Activated CD4-positive, alpha-beta memory T cell treated with anti-CD3 and anti-CD28 coated beads for 36 hours (primary cell): ENCODE measurements around the gene CALD1. TPM values are rescaled to one million over a fixed set of nuclear protein-coding genes. Genes with fewer than 3 reads are reported as not detected.

ENCODE experiments used
- CTCF ChIA-PET: fragments of 350-600 bp; sonication (Branson Sonifier 250); formaldehyde crosslinking; loops from one replicate; lab custom pipeline; 2021; ENCODE audit warnings: antibody characterized with exemption, inconsistent platforms; lab: Charles Lee
- POLR2A ChIA-PET: fragments of 350-600 bp; sonication (Branson Sonifier 250); formaldehyde crosslinking; loops from one replicate; lab custom pipeline; 2021; ENCODE audit warnings: antibody characterized with exemption; lab: Charles Lee
- DNase-seq: peaks from one replicate; pipeline ENCODE4 v3.0.0-alpha.2; 2020
- H3K27ac Mint-ChIP-seq: one replicate; pipeline ENCODE4 v1.8.0; 2021; ENCODE audit warnings: mixed read lengths
- H3K27me3 Mint-ChIP-seq: one replicate; pipeline ENCODE4 v1.8.0; 2021; ENCODE audit warnings: mixed read lengths
- H3K36me3 Mint-ChIP-seq: one replicate; pipeline ENCODE4 v1.8.0; 2021; ENCODE audit warnings: mixed read lengths
- H3K4me1 Mint-ChIP-seq: one replicate; pipeline ENCODE4 v1.8.0; 2021; ENCODE audit warnings: low read depth, mixed read lengths
- H3K4me3 Mint-ChIP-seq: one replicate; pipeline ENCODE4 v1.8.0; 2021; ENCODE audit warnings: mild to moderate bottlenecking, mixed read lengths
- H3K9me3 Mint-ChIP-seq: one replicate; pipeline ENCODE4 v1.8.0; 2021; ENCODE audit warnings: mixed read lengths
- intact Hi-C: fragments of 100-400 bp; cut with micrococcal nuclease; formaldehyde crosslinking; loops from one replicate; pipeline ENCODE4 v1.15.1; 2023
- total RNA-seq, 2 experiments: library from RNA; stranded (reverse); gene quantifications; one replicate each; pipeline ENCODE4 v1.2.3, GENCODE V29; 2021

CALD1 gene
- total RNA-seq, 2 experiments from 2014 or later = 7.1 to 7.5 TPM

DNA sequence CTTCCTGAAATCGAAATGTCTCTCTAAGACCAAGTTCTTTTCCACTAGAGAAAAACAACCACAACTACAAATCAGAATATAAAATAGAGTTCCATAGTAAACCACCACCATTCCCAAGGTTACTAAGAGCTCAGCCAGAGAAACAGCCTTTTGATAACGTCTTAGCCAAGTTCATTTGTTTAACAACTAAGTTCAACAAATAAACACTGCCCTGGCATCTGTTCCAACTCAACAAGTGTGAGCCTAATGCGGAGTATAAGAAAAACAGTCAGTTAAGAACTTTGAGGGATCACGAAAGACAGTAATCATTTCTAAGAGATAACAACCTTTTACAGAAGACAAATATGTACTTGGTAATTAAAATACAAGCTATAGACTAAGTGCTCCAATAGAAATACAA is 77.3 kb downstream of the CALD1 start:
- CTCF ChIA-PET = no interaction called here
- no peak overlapping the region for H3K27ac Mint-ChIP-seq
- intact Hi-C loops = no loop called here
- no peaks in the 10 kb centered on the region for H3K27me3 Mint-ChIP-seq
- no peak for DNase-seq
- peaks cover 7% of the 10 kb centered on the region for H3K36me3 Mint-ChIP-seq
- peaks cover 18% of the 10 kb centered on the region for H3K4me1 Mint-ChIP-seq
- H3K9me3 Mint-ChIP-seq = no peaks in the 10 kb centered on the region
- no peak overlapping the region for H3K4me3 Mint-ChIP-seq
- POLR2A ChIA-PET = no interaction called here

DNA sequence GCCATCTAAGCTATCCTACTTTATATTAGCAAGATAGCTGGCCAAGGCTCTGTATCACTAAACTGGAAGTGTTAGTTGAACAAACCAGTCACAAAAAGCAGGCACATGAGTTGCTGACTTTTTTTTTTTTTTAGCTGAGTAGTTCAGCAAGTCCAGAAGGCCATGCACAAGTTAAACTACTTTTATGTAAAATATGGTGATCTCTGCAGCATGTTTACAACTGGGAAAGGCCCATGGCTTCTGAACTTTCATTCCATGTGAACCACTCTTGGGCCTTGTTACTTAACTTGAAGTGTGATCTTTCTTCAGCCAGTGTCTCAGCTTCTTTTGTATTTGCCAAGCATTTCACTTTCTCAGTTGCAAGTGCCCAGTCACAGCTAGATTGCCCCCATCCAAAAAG is 78.5 kb downstream of the CALD1 start:
- intact Hi-C loops = no loop called here
- no peak for DNase-seq
- Mint-ChIP-seq H3K27me3 (no peaks in the 10 kb centered on the region), H3K27ac (no peak overlapping the region), H3K4me3 (no peak overlapping the region), H3K36me3 (peaks cover 5% of the 10 kb centered on the region), H3K4me1 (peaks cover 18% of the 10 kb centered on the region), H3K9me3 (no peaks in the 10 kb centered on the region)
- ChIA-PET CTCF (no interaction called here), POLR2A (no interaction called here)

DNA sequence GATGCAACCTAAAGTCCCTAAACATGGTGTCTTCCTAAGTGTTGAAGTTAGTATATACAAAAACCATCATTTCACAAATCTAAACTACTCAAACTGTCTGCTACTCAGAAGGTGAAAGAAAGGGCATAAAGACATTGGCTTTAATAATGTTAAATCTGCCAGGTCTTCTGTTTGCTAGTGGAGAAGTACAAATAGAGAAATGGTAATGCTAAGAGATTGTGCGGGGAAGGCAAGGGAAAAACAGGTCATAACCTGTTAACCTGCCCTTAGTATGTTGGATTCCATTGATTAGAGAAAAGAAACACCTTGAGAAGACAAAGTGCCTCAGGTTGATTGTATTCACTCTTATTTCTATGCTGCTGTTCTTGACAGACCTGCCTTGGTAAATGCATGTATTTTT is 80.3 kb downstream of the CALD1 start:
- Mint-ChIP-seq H3K9me3 (no peaks in the 10 kb centered on the region), H3K27ac (no peak overlapping the region), H3K4me3 (no peak overlapping the region), H3K27me3 (no peaks in the 10 kb centered on the region), H3K4me1 (peaks cover 22% of the 10 kb centered on the region), H3K36me3 (peaks cover 5% of the 10 kb centered on the region)
- POLR2A ChIA-PET = no interaction called here
- no peak for DNase-seq
- intact Hi-C loops = loop anchor here (10.0 kb wide), 1 partner anchor 225 kb away; no protein-coding TSS in a partner anchor
- CTCF ChIA-PET = no interaction called here

DNA sequence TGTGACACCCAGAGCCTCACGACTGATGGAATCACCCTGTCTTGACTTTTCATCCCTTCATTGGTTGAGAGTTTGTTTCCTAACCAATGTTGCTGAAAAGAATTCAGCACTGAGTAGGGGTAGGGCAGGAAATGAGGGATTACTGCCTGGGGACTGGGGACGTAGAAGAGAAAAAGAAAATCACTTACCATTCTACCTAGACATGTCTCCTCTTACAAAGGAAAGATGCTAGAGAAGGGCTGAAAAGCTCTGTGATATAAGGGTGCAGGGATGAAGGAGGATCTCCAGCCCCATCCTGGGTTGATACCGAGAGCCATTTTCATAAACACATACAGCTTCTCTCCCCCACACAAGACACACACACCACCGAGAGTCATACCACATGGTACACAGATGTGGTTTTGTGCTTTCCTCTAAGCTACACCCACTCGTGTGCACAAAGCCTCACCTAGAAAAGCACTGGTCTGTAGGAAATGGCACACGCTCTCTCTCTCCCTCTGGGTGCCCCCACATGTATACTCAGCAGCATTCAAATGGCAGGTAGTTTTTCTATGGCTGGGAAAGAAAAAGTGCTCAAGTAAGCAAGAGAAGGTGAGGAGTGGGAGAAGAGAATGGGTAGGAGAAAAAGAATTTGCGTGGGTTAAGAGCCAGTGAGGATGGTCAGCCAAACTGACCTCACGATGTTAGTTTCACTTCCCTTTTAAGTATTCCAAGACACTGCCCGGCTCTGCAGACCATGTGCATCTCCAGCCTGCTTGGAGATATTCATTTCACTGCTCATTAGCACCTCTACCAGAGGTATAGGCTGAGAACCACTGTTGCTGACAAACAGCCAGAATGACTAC is 85.8 kb downstream of the CALD1 start:
- Mint-ChIP-seq H3K27me3 (no peaks in the 10 kb centered on the region), H3K27ac (peak overlapping the region; percentile 61), H3K9me3 (no peaks in the 10 kb centered on the region), H3K4me3 (peak overlapping the region; percentile 50), H3K36me3 (peaks cover 2% of the 10 kb centered on the region), H3K4me1 (peaks cover 18% of the 10 kb centered on the region)
- POLR2A ChIA-PET = no interaction called here
- CTCF ChIA-PET = no interaction called here
- peak; percentile 56 for DNase-seq
- intact Hi-C loops = loop anchor here (2.0 to 10.0 kb wide), 3 partner anchors 126 to 282 kb away; partner anchors contain the start of gene TMEM140

DNA sequence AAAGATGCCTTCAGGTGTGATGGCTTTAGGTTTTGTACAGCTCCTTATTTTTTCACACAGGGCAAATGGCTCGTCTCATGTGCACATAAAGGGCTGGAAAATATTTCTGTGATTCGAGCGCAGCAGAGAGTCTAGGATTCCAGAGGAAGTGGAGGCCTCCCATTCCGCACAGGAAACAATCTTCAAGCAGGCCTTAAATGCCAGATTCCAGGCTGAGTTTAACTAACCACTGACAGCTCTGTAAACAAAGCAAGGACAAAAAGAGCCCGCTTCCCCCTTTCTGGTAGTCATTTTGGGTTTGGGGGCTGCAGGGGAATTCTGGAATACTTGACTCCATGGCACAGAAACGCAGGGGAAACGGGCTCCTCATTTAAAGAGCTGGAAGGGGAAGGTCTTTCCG is 87.2 kb downstream of the CALD1 start:
- Mint-ChIP-seq H3K27ac (no peak overlapping the region), H3K4me1 (peaks cover 21% of the 10 kb centered on the region)
- POLR2A ChIA-PET = no interaction called here

DNA sequence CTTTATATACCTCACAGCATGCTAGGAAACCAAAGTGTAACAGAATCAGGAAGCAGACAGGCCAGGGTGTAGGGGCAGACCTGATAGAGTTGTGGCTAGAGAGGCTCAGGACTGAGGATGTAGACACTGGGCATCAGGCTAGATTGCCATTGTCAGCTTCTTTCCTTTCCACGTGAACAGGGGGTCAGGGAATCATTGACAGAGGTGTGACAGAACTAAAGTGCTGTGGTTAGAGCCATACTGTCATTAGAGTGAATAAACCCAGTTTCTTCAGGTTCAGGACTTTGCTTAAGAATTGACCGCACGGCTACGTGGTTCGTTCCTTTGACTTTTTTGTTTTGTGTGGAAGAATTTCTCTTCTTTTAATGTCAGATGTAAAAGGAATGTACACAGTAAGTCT is 90.7 kb downstream of the CALD1 start:
- H3K27ac Mint-ChIP-seq = no peak overlapping the region
- POLR2A ChIA-PET = no interaction called here
- CTCF ChIA-PET = no interaction called here

More for the DNA sequence above, 87.2 kb downstream of the CALD1 start:
- H3K36me3 Mint-ChIP-seq = no peaks in the 10 kb centered on the region
- no peaks in the 10 kb centered on the region for H3K9me3 Mint-ChIP-seq
- no peak overlapping the region for H3K4me3 Mint-ChIP-seq
- no peaks in the 10 kb centered on the region for H3K27me3 Mint-ChIP-seq
- intact Hi-C loops = loop anchor here (5.0 to 10.0 kb wide), 2 partner anchors 232 to 281 kb away; partner anchors contain the start of gene TMEM140
- CTCF ChIA-PET = no interaction called here
- DNase-seq = no peak

DNA sequence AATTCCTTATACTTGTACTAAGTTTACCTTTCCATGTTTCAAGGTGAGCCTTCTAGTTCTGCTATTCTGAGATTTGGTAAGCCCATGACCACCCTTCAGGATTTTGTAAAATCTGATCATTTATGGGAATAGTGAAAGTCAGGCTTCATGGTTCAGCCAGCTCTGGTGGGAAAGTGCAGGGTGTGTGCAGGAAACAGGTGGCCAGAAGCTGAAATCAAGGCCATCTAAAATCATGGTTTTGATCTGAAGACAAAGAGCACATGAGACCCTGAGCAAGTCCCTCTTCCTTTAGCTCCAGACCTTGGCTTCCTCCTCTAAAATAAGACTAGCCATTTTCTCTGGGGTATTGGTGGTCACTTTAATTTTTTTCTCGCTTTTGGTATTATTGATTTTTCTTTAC is 91.3 kb downstream of the CALD1 start:
- no peak for DNase-seq
- Mint-ChIP-seq H3K9me3 (no peaks in the 10 kb centered on the region), H3K27ac (no peak overlapping the region), H3K4me1 (peaks cover 5% of the 10 kb centered on the region), H3K4me3 (no peak overlapping the region), H3K36me3 (no peaks in the 10 kb centered on the region), H3K27me3 (peaks cover 7% of the 10 kb centered on the region)
- intact Hi-C loops = no loop called here
- CTCF ChIA-PET = no interaction called here
- POLR2A ChIA-PET = no interaction called here

More for the DNA sequence above, 90.7 kb downstream of the CALD1 start:
- no peak for DNase-seq
- peaks cover 11% of the 10 kb centered on the region for H3K4me1 Mint-ChIP-seq
- H3K36me3 Mint-ChIP-seq = no peaks in the 10 kb centered on the region
- intact Hi-C loops = no loop called here
- no peaks in the 10 kb centered on the region for H3K9me3 Mint-ChIP-seq
- H3K4me3 Mint-ChIP-seq = no peak overlapping the region
- peaks cover 7% of the 10 kb centered on the region for H3K27me3 Mint-ChIP-seq

DNA sequence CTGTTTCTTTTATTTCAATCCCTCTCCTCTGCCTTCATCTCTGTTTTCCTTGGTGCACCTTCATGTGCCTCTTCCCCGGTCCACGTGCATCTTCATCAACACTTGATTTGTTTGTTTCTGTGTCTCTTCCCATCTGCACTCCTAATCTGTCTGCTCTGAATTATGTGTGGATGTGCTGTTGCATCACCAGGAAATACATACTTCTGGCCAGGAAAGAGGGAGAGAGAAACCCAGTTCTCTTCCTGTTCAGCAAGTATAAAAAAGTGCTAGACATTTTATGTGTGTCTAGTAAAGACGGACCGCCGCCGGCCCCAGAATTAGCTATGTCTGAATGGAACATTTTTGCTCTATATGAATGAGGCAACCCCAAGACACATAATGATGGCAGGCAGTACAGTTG is 93.8 kb downstream of the CALD1 start:
- peaks cover 3% of the 10 kb centered on the region for H3K4me1 Mint-ChIP-seq
- CTCF ChIA-PET = interaction anchor here (0.6 kb wide), 1 partner anchor 65 kb away, joined by 4 read pairs; no protein-coding TSS in a partner anchor
- peaks cover 7% of the 10 kb centered on the region for H3K27me3 Mint-ChIP-seq
- intact Hi-C loops = no loop called here
- DNase-seq = no peak
- H3K27ac Mint-ChIP-seq = no peak overlapping the region
- H3K9me3 Mint-ChIP-seq = no peaks in the 10 kb centered on the region
- POLR2A ChIA-PET = no interaction called here
- no peak overlapping the region for H3K4me3 Mint-ChIP-seq
- no peaks in the 10 kb centered on the region for H3K36me3 Mint-ChIP-seq

DNA sequence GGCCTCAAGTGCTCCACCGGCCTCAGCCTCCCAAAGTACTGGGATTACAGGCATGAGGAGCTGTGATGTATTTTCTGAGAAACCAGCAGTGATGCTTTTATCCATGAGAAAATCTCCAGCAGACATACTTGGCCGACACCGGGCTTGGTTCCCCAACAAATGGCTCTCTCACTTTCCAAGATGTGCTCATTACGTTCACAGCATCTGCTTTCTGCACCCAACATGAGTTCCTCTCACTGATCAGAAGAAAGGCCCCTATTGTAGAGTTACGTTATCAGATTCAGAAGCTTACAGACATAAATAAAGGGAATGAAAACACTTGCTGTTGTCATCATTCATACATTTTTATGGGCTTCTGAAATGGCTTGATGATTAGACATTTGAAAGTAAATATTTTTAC is 95.0 kb downstream of the CALD1 start:
- Mint-ChIP-seq H3K4me3 (no peak overlapping the region), H3K27ac (no peak overlapping the region), H3K27me3 (peaks cover 7% of the 10 kb centered on the region), H3K36me3 (no peaks in the 10 kb centered on the region), H3K9me3 (no peaks in the 10 kb centered on the region), H3K4me1 (peaks cover 3% of the 10 kb centered on the region)
- intact Hi-C loops = no loop called here
- ChIA-PET POLR2A (no interaction called here), CTCF (no interaction called here)
- DNase-seq = no peak

DNA sequence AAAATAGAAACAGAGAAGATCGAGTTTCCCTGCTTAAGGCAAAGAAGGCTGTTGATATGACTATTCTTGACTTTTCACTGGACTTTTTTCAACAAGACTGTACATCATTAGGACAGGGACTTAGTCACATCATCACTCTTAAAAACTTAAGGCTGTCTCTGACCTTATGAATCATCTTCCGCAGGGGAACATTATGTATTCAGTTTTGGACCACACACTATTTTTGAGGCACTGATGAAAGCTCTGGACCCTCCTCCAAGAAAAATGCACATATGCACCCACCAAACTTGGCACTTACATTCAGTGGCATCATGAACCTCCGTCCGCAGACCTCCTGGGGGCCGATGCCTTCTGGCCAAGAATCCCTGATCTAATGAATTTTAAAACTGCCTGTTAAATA is 96.4 kb downstream of the CALD1 start:
- Mint-ChIP-seq H3K36me3 (no peaks in the 10 kb centered on the region), H3K27me3 (peaks cover 7% of the 10 kb centered on the region), H3K9me3 (no peaks in the 10 kb centered on the region), H3K4me3 (no peak overlapping the region), H3K27ac (no peak overlapping the region), H3K4me1 (no peaks in the 10 kb centered on the region)
- ChIA-PET CTCF (no interaction called here), POLR2A (no interaction called here)
- DNase-seq = no peak
- intact Hi-C loops = no loop called here

DNA sequence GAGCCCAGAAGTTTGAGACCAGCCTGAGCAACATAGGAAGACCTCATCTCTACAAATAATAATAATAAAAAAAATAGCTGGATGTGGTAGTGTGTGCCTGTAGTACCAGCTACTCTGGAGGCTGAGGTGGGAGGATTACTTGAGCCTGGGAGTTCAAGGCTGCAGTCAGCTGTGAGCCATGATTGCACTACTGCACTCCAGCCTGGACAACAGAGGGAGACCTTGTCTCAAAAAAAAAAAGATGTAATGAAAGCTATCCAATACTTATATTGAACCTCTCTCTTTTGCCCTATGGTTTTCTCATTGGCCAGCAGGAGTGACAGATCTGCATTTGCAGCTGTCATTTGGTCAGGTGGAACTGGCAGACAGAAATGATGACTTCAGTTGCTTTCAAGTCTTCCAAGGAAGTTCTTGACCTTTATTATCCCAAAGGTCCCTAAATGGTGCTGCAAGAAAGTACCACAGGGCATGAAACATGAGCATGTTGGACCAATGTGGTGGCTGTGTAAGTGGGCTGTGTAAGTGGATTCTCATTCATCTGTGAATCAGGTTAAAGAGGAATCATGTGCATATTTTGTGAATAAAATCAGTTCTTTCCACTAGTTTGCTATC is 99.4 kb downstream of the CALD1 start:
- DNase-seq = no peak
- intact Hi-C loops = no loop called here
- CTCF ChIA-PET = interaction anchor here (0.7 kb wide), 1 partner anchor 79 kb away, joined by 3 read pairs; no protein-coding TSS in a partner anchor
- Mint-ChIP-seq H3K9me3 (no peaks in the 10 kb centered on the region), H3K36me3 (no peaks in the 10 kb centered on the region), H3K27me3 (peaks cover under 1% of the 10 kb centered on the region), H3K4me3 (no peak overlapping the region), H3K4me1 (no peaks in the 10 kb centered on the region), H3K27ac (no peak overlapping the region)
- POLR2A ChIA-PET = no interaction called here

DNA sequence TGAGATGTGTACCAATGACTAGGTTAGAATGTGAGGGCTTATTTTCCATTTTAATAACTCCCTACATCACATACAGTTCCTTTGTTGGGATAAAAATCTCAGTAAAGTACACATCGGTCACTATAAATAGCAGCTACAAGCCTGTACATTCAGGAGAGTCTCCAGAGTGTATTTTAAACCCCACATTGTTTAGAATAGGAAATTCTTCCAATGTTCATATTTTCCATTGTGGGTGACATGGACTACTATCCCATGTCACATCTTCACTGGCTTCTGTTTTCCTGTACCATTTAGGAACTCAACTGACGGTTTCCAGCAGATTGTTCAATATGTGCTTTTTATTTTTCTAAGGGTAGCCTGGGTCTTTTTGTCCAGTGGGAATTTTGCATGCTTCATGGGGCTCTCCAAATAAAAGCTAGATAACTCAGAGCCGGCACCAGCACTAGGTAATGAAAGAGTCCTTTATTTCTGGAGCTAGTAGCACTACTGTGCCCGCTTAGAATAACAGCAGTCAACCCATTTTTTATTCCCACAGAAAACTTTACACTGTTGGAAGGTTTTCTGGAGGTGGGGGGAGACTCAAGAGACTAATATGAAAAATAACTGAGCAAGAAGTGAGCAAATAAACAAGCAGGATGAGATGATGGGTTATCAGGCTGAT is 100.5 kb downstream of the CALD1 start:
- H3K27me3 Mint-ChIP-seq = no peaks in the 10 kb centered on the region
- POLR2A ChIA-PET = no interaction called here
- H3K4me3 Mint-ChIP-seq = no peak overlapping the region
- H3K4me1 Mint-ChIP-seq = no peaks in the 10 kb centered on the region
- no peaks in the 10 kb centered on the region for H3K9me3 Mint-ChIP-seq
- H3K36me3 Mint-ChIP-seq = no peaks in the 10 kb centered on the region
- H3K27ac Mint-ChIP-seq = no peak overlapping the region
- CTCF ChIA-PET = no interaction called here
- intact Hi-C loops = no loop called here
- no peak for DNase-seq
